HG03558 (cell line): ENCODE measurements around the gene YDJC.
"Not testable (repeated sequence)": the region's sequence is repeated elsewhere in the genome, so short reads cannot be mapped to it uniquely, and the experiment has no call there.

Experiments used
- ATAC-seq: cut with Tn5 transposase; IDR thresholded peaks from one replicate; pipeline ENCODE4 v1.9.1; 2021; ENCODE audit warnings: moderate number of reproducible peaks; ENCODE audit not compliant: unreplicated experiment; ENCODE audit errors: extremely low read depth

The YDJC gene

DNA sequence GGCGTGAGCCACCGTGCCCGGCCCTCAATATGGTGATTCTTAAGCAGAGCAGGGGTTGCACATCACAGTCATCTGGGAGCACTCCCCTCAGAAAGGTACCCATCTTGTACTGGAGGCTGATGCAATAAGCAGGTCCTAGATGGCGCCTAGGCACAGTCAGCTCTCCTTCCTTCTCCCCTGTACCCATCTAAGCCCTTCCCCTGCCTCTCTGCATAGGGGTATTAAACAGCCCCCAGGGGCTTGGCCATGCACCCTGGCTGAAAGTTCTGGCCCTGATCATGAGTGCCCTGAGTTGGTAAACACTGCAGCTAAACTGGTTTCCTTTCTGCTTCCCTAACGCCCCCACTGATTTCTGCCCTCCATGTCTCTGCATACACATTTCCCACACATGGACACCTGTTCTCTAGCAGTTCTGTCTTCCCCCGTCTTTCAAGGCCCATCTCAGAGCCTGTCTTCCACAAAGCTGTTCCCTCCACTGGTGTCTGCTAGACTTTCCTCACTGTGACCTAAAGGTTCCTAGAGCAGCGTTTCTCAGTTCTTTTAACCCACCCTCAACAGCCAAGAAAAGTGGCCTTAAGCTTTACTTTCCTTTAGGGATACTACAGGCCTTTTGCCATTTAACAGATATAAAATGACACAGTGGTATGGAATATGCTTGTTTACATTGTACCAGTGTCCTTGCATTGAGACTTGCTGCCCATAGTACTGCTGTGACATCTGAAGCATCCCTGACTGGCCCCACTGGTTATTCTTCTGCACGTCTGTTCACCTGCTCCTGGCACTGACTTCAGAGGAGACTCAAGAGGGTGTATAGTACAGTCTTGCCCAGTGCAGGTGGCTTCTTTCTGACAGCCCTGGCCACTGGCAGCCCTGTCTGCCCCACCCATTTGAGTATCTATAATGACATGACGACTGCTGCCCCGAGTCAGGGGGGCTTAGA is 46.8 kb downstream of the YDJC start:
- no peak for ATAC-seq

DNA sequence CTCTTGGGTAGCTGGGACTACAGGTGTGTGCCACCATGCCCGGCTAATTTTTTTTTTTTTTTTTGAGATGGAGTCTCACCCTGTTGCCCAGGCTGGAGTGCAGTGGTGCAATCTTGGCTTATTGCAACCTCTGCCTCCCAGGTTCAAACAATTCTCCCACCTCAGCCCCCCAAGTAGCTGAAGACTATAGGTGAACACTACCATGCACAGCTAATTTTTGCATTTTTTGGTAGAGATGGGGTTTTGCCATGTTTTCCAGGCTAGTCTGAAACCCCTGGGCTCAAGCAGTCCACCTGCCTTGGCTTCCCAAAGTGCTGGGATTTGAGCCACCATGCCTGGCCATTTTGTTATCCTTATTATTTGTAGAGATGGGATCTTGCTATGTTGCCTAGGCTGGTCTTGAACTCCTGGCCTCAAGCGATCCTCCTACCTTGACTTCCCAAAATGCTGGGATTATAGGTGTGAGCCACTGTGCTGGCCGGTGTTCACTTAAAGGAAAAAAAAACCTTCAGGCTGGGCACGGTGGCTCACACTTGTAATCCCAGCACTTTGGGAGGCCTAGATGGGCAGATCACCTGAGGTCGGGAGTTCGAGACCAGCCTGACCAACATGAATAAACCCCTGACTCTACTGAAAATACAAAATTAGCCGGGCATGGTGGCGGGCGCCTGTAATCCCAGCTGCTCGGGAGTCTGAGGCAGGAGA is 48.7 kb downstream of the YDJC start:
- ATAC-seq = not testable (repeated sequence)

DNA sequence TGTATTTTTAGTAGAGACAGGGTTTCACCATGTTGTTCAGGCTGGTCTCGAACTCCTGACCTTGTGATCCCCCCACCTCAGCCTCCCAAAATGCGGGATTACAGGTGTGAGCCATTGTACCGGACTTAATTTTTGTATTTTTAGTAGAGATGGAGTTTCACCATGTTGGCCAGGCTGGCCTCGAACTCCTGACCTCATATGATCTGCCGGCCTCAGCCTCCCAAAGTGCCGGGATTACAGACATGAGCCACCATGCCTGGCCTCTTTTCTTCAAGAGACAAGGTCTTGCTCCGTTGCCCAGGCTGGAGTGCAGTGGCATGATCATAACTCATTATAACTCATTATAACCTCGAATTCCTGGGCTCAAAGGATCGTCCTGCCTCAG is 49.2 kb downstream of the YDJC start:
- not testable (repeated sequence) for ATAC-seq

DNA sequence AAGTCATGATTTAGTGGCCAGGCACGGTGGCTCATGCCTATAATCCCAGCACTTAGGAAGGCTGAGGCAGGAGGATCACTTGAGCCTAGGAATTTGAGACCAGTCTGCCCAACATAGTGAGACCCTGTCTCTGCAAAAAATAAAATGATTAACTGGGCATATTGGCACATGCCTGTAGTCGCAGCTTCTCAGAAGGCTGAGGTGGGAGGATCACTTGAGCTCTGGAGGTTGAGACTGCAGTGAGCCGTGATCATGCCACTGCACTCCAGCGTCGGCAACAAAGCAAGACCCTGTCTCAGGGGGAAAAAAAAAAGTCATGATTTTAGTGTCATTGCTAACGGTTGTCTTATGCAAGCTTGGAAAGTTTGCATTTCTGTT is 50.4 kb downstream of the YDJC start:
- ATAC-seq = no peak
